Activated CD4-positive, alpha-beta T cell treated with anti-CD3 and anti-CD28 coated beads, Interleukin-2, amount 50 U/mL, for 1 hour (primary cell): ENCODE results near the gene MEOX1.
"Not testable (repeated sequence)": the region's sequence is repeated elsewhere in the genome, so short reads cannot be mapped to it uniquely, and the experiment has no call there.

Experiments
- DNase-seq: peaks from one replicate; pipeline ENCODE4 v3.0.0-alpha.2; 2020

Gene MEOX1

GRCh38 chr17:43615330-43616028 lies 46.2 kb downstream of the MEOX1 start:
- no peak for DNase-seq

DNA sequence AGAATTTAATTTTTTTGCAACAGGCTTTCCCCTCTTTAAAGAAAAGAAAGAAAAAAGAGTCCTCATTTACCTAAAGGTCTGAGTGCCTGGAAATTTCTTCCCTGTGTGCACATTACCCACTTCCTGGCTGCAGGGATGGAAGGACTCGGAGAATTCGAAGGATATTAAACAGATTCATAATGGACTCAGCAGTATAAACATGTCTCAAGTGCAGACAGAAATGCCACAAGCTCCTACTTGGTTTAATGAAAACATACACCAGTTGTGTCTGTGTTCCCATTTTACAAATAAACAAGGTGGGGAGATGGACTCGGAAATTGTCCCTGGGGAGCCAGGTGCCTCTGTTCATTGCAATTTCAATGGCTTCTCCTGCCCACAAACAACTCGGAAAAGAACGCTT lies 47.2 kb downstream of the MEOX1 start:
- no peak for DNase-seq

GRCh38 chr17:43613917-43614316 lies 47.8 kb downstream of the MEOX1 start:
- no peak for DNase-seq

DNA sequence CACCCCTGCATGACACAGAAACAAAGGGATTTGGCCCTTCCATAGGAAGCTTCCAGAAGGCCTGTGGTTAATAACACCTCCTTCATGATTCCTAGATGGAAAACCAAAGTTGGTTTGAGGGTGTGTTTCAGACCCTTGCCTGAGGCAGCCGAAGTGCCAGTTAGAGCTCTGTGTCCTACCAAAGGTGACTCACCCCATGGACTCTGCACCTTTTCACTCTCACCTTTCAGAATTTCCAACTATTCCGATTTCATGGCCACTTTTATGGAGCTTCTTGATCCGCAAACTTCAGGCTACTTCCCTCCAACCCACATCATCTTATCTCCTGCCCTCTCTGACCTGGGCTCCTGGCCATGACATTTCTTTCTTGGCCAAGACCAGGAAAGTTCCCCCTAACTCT lies 49.2 kb downstream of the MEOX1 start:
- DNase-seq = no peak

- DNase-seq = no peak
Measured at GRCh38 chr17:43611230-43611969, 50.3 kb downstream of the MEOX1 start.

DNA sequence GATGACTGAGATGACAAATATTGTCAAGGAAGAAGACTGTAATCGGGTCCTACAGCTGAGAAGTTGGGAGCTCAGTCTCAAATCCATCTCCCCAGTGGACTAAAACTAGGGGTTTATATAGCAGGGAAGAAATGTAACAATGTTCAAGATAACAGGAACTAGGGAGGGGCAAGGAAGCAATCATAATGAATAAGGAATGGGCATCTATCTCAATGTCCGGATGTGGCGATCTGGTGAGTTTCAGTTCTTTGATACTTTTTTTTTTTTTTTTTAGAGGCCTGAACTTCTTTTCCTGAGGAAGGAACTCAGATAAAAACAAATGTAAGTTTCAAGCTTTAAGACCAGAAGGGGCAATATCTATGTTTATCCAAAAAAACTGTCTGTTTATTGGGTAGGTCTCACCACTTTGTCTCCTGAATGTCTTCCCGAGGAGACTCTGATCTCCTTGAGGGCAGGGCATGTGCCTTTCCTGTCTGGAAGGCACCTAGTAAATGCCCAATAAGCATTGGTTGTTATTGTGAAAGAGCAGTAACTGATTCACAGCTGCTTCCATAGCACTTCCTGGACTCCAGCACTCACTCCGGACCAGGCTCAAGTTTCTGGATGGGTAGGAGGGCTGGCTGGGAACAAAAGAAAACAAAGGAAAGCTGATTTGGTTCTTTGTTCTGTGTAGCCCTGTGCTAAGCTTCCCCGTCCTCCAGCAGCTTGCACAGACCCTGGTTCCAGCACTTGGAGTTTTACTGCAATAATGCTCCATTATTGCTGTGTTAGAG lies 51.9 kb downstream of the MEOX1 start:
- no peak for DNase-seq

DNA sequence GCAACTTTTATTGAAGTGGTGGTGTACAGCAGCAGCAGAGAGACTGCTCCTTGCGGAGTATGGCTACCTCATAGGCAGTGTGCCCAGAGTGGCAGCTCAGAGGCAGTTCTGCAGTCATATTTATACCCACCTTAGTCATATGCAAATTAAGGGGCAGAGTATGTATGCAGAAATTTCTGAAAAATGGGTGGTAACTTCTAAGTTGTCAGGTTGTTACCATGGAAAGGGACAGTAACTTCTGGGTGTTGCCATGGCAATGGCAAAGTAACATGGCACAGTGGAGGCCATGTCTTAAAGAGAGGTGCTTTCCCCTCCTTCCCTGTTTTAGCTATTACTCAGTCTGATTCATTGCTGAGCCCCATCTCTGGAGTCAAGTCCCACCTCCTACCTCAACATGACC lies 53.4 kb downstream of the MEOX1 start:
- no peak for DNase-seq

DNA sequence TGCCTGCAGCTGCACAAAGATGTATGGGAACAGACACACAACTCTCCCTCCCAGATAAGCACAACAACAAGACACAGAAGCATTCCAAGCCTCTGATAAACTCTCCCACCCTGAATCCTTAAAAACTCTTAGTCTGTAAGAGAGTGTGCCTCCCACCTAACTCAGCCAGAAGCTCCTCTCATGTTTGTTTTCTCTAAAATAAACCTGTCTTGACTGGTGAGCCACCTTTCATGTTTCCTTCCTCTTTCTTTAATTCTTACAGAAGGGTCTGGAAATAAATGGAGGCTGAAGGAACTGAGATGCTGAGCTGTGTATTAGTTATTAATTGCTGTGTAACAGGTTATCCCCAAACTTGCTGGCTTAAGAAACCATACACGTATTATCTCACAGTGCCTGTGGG lies 57.2 kb downstream of the MEOX1 start:
- no peak for DNase-seq

- DNase-seq = no peak
Measured at GRCh38 chr17:43603321-43603720, 58.4 kb downstream of the MEOX1 start.

- not testable (repeated sequence) for DNase-seq
Measured at GRCh38 chr17:43602556-43602955, 59.2 kb downstream of the MEOX1 start.

DNA sequence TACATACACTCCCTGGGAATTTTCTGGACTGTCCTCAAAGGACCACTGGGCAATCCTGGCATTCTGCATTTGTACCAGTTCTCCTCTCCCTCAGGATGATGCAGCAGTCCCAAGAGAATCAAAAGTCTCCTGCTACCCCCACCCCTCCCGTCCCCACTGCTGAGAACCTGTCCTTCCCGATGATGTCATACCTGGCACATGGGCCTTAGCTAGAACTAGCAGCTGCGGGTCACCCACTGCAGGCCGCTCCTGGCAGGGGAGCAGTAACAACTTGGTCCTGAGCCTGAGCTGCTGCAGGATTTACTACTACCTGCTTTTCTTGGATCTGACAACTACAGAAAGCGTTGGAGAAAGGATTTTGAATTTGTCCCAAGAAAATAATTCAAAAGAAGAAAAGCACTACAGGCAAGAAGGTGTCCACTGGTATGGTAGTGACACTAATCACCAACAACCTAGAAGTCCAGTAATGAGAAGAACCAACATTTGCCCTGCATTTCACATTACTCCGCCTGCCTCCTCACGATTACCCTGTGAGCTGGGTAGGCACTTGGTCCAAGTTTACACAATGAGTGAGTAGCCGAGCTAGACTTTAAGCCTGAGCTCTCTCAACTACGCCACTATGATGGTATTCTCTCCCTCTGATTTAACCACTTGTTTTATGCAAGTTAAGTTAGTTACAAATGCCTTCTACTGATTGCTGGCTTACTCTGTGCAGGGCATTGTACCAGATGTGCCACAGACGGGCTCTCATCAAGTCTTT lies 60.3 kb downstream of the MEOX1 start:
- DNase-seq = no peak

DNA sequence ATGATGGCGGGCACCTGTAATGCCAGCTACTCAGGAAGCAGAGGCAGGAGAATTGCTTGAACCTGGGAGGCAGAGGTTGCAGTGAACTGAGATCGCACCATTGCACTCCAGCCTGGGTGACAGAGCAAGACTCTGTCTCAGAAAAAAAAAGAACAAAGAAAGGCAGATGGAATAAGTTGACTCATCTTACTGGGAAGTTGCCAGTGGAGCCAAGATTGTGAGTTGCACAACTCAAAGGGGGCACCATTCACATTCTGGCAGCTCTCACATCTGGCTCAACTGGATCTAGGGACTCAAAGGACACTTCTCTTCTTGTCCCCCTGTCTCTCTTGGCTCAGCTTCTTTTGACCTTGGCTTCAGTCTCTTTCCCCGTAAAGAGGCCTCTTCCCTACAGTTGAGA lies 61.9 kb downstream of the MEOX1 start:
- no peak for DNase-seq

GRCh38 chr17:43599046-43599395 lies 62.7 kb downstream of the MEOX1 start:
- no peak for DNase-seq

GRCh38 chr17:43598357-43599045 lies 63.2 kb downstream of the MEOX1 start:
- DNase-seq = no peak

DNA sequence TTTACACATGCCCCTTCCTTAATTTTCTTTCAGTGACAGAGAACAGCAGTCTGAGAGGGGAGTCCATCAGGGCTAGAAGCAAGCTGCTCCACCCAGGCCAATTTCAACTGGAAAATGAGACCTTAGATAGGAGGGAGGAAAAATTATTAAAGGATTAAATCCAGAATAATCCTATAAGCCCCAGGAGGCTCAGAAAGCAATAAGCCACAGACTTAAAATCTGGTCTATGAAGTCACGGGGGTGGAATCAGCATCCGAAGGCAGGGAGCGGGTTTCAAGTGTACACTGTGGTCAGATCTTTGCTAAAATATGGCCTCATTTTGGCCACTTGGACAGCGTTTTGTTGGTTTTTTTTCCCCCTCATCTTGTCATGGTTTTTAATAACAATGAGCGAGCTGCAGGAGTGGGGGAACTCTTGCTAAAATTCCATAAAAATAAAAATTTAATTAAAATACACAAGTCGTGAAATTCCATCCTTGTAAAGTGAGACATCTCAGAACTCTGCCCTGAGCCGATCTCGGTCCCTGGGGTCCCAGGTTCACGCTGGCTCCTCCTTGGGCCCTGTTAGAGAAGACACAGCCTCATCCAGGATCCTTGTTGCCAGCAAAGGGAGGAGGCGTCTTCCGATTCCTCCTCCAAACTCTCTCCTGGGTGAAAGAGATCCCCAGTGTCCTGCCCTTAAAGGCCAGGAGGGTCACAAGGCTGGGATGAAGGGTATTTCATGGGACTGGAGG lies 63.9 kb downstream of the MEOX1 start:
- no peak for DNase-seq

GRCh38 chr17:43595466-43595865 lies 66.3 kb downstream of the MEOX1 start:
- no peak for DNase-seq

GRCh38 chr17:43591779-43592562 lies 69.8 kb downstream of the MEOX1 start:
- DNase-seq = no peak

GRCh38 chr17:43591001-43591400 lies 70.7 kb downstream of the MEOX1 start:
- no peak for DNase-seq
